Liver (tissue), 9 donors: ENCODE measurements around the gene ATP6V1C2. TPM values are rescaled to one million over a fixed set of nuclear protein-coding genes. Genes with fewer than 3 reads are reported as not detected.

ENCODE experiments used
- DNase-seq: peaks from one replicate; pipeline ENCODE4 v3.0.0-alpha.2; 2017; ENCODE audit warnings: low spot score
- H3K27ac ChIP-seq, 2 donors: one replicate each; pipeline ENCODE4 v1.7.0; 2013; ENCODE audit warnings: inconsistent platforms in 2 of 2, low read length in 2 of 2, control low read depth in 1 of 2, low read depth in 1 of 2, mild to moderate bottlenecking in 1 of 2
- H3K27me3 ChIP-seq, 4 donors: one replicate each; pipeline versions ENCODE4 v1.6.1 to v1.7.0; 2013; ENCODE audit warnings: low read length in 3 of 4, inconsistent platforms in 1 of 4, mild to moderate bottlenecking in 1 of 4, moderate library complexity in 1 of 4; ENCODE audit not compliant: control insufficient read depth in 4 of 4, insufficient read depth in 4 of 4
- H3K36me3 ChIP-seq, 4 donors: one replicate each; pipeline versions ENCODE4 v1.6.1 to v1.7.0; 2013; ENCODE audit warnings: low read length in 3 of 4, mild to moderate bottlenecking in 3 of 4, low read depth in 1 of 4, moderate library complexity in 1 of 4; ENCODE audit not compliant: control insufficient read depth in 4 of 4, insufficient read depth in 3 of 4
- H3K4me1 ChIP-seq, 4 donors: one replicate each; pipeline versions ENCODE4 v1.6.1 to v1.7.0; 2013; ENCODE audit warnings: low read length in 3 of 4, mild to moderate bottlenecking in 3 of 4, moderate library complexity in 1 of 4; ENCODE audit not compliant: control insufficient read depth in 4 of 4, insufficient read depth in 4 of 4
- H3K4me3 ChIP-seq, 3 donors: one replicate each; pipeline versions ENCODE4 v1.6.1 to v1.7.0; 2013; ENCODE audit warnings: low read length in 3 of 3, control low read depth in 1 of 3, low read depth in 1 of 3, mild to moderate bottlenecking in 1 of 3
- H3K9ac ChIP-seq, 2 donors: one replicate each; pipeline ENCODE4 v1.7.0; 2013; ENCODE audit warnings: low read length in 2 of 2, mild to moderate bottlenecking in 2 of 2, moderate library complexity in 2 of 2, control low read depth in 1 of 2, low read depth in 1 of 2
- H3K9me3 ChIP-seq, 4 donors: one replicate each; pipeline versions ENCODE4 v1.6.1 to v1.7.0; 2013; ENCODE audit warnings: low read length in 3 of 4; ENCODE audit not compliant: control insufficient read depth in 4 of 4
- ATF3 ChIP-seq: IDR thresholded peaks from 2 replicates; pipeline ENCODE4 v1.6.1; 2016; ENCODE audit warnings: antibody characterized with exemption
- CTCF ChIP-seq: fragments of 150-350 bp; IDR thresholded peaks from 2 replicates; pipeline ENCODE4 v1.5.1; 2017; ENCODE audit warnings: improper control_type of control experiment, low read depth, low read length; ENCODE audit not compliant: missing input control
- EGR1 ChIP-seq, 2 donors: IDR thresholded peaks; 2 replicates each; pipeline ENCODE4 v1.6.1; 2016 to 2018; ENCODE audit warnings: antibody characterized with exemption in 2 of 2, low read depth in 2 of 2
- FOXA1 ChIP-seq: IDR thresholded peaks from 2 replicates; pipeline ENCODE4 v1.6.1; 2016; ENCODE audit warnings: antibody characterized with exemption
- FOXA2 ChIP-seq: IDR thresholded peaks from 2 replicates; pipeline ENCODE4 v1.6.1; 2016; ENCODE audit warnings: antibody characterized with exemption
- HNF4A ChIP-seq, 2 donors: conservative IDR thresholded peaks; 2 replicates each; pipeline ENCODE4 v1.6.1; 2016; ENCODE audit warnings: antibody characterized with exemption in 2 of 2, mild to moderate bottlenecking in 2 of 2
- HNF4G ChIP-seq: IDR thresholded peaks from 2 replicates; pipeline ENCODE4 v1.6.1; 2016; ENCODE audit warnings: antibody characterized with exemption
- JUND ChIP-seq, 2 donors: IDR thresholded peaks; 2 replicates each; pipeline ENCODE4 v1.6.1; 2016; ENCODE audit warnings: antibody characterized with exemption in 2 of 2
- NR2F2 ChIP-seq: IDR thresholded peaks from 2 replicates; pipeline ENCODE4 v1.6.1; 2016; ENCODE audit warnings: antibody characterized with exemption
- RAD21 ChIP-seq, 2 donors: IDR thresholded peaks; 2 replicates each; pipeline ENCODE4 v1.6.1; 2016; ENCODE audit warnings: antibody characterized with exemption in 2 of 2, mild to moderate bottlenecking in 2 of 2
- SP1 ChIP-seq: IDR thresholded peaks from 2 replicates; pipeline ENCODE4 v1.6.1; 2018; ENCODE audit warnings: antibody characterized with exemption, mild to moderate bottlenecking
- TAF1 ChIP-seq: conservative IDR thresholded peaks from 2 replicates; pipeline ENCODE4 v1.6.1; 2016; ENCODE audit warnings: antibody characterized with exemption, mild to moderate bottlenecking
- ZBTB33 ChIP-seq: IDR thresholded peaks from 2 replicates; pipeline ENCODE4 v1.6.1; 2016; ENCODE audit warnings: antibody characterized with exemption
- WGBS: extraction: QIAGEN DNeasy Blood & Tissue Kit; methylation state at CpG from one replicate; pipeline ENCODE4 v1.1.7; 2013; 5-methylcytosine and 5-hydroxymethylcytosine counted together
- polyA plus RNA-seq, 2 donors: library from polyadenylated mRNA; stranded (reverse) in 1 of 2; unstranded in 1 of 2; fragments of 200-250 nt in 1 of 2; fragments of >200 nt in 1 of 2; fragmentation: Nextera tagmentation in 1 of 2; extraction: Ambion mirVana in 1 of 2; gene quantifications; one replicate each; pipeline versions ENCODE4 v1.2.1 to v1.2.3, GENCODE V29; 2013 to 2015
- total RNA-seq, 2 donors: library from RNA; depleted of rRNA; stranded (reverse); fragments of >200 nt; gene quantifications; one replicate each; pipeline ENCODE4 v1.2.3, GENCODE V29; 2014
- donor health status: healthy.
- donor health status: healthy.
- donor health status: healthy.
- donor health status: healthy.
- donor health status: healthy.

The ATP6V1C2 gene
- total and polyA plus RNA-seq, 4 donors = 0.08 to 0.66 (median 0.33) TPM

- TF ChIP-seq ATF3 = no peak
Measured at GRCh38 chr2:10830203-10830602, 108.8 kb downstream of the ATP6V1C2 start (continued).

GRCh38 chr2:10830641-10831399 is 109.4 kb downstream of the ATP6V1C2 start:
- Histone ChIP-seq H3K4me1 (peaks cover 8 to 32% (median 23%) of the 10 kb centered on the region in 4 donors), H3K27ac (no peak overlapping the region), H3K27me3 (no peaks in the 10 kb centered on the region), H3K9me3 (no peaks in the 10 kb centered on the region), H3K9ac (no peak overlapping the region), H3K36me3 (no peaks in the 10 kb centered on the region), H3K4me3 (no peak overlapping the region)
- no peak for TF ChIP-seq TAF1
- no peak for TF ChIP-seq FOXA2
- TF ChIP-seq JUND (IDR thresholded peaks at IDR 0.05) = no peak
- TF ChIP-seq EGR1 (IDR thresholded peaks at IDR 0.05; ENCODE audit: low read depth in 2 of 2) = no peak
- no peak for TF ChIP-seq ZBTB33
- no peak for TF ChIP-seq FOXA1
- no peak for TF ChIP-seq ATF3
- TF ChIP-seq SP1 = no peak
- no peak for TF ChIP-seq RAD21 (IDR thresholded peaks at IDR 0.05)
- no peak for TF ChIP-seq HNF4G
- no peak for DNase-seq
- WGBS = 81% methylated on average over 30 of the region's 30 CpGs

- Histone ChIP-seq H3K4me1 (peaks cover 8 to 32% (median 23%) of the 10 kb centered on the region in 4 donors), H3K27ac (no peak overlapping the region), H3K4me3 (no peak overlapping the region), H3K9me3 (no peaks in the 10 kb centered on the region), H3K9ac (no peak overlapping the region), H3K36me3 (no peaks in the 10 kb centered on the region), H3K27me3 (no peaks in the 10 kb centered on the region)
- TF ChIP-seq TAF1 = no peak
- no peak for TF ChIP-seq SP1
- no peak for TF ChIP-seq RAD21 (IDR thresholded peaks at IDR 0.05)
- TF ChIP-seq FOXA1 = no peak
- WGBS = 80% methylated on average over 16 of the region's 16 CpGs
- DNase-seq = no peak
Measured at GRCh38 chr2:10831400-10831985, 110.1 kb downstream of the ATP6V1C2 start.

- Histone ChIP-seq H3K36me3 (no peaks in the 10 kb centered on the region), H3K9me3 (no peaks in the 10 kb centered on the region), H3K9ac (no peak overlapping the region), H3K27me3 (no peaks in the 10 kb centered on the region), H3K4me3 (no peak overlapping the region), H3K27ac (no peak overlapping the region), H3K4me1 (peaks cover 8 to 32% (median 23%) of the 10 kb centered on the region in 4 donors)
- 24% methylated on average over 30 of the region's 30 CpGs for WGBS
- TF ChIP-seq ZBTB33 (no peak), NR2F2 (no peak), CTCF (peak; percentile 94), RAD21 (IDR thresholded peaks at IDR 0.05) (peak; percentile 93 to 98), HNF4A (conservative IDR thresholded peaks at IDR 0.05) (no peak)
- peak; percentile 84 for DNase-seq
Measured at GRCh38 chr2:10832203-10832936, 110.9 kb downstream of the ATP6V1C2 start.
